Stimulated activated CD4-positive, alpha-beta T cell treated with anti-CD3 and anti-CD28 coated beads, Interleukin-1b, Interleukin-23, amount 100 ng/mL, for 1 hour (primary cell): ENCODE measurements around the gene HJURP.

Experiments
- DNase-seq, 2 donors: peaks; one replicate each; pipeline ENCODE4 v3.0.0-alpha.2; 2020; ENCODE audit warnings: low read depth in 2 of 2

Gene HJURP

DNA sequence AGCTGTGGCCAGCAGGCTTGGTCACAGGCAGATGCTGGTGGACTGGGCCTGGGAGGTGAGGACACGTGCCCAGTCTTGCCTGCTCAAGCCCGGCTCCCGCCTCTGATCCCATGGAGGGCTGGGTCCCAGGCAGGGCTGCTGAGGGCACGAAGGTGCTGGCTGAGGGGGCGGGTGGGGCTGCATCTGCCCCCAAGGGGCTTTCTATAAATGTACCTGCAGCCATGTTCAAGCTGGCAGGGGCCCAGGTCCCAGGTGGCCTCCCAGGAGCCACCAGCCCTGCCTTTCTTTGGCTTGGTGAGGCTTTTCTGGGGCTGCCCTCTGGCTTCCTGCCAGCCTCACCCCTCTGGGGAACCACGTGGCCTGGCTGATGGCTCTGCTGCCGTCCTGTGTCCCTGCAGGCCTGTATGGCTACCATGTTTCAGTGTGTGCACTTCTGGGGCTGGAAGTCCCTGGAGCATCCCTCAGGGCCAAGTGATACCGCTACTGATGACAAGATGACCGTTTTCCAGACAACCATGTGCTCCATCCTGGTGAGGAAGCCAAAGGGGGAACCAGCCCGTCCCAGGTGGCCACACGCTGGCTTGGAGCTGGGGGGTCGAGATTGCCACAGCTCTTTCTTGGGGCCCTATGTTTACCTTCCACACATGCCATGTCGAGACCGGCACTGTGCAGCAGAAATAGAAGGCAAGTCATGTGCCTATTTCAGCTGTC, 23.2 kb downstream of the HJURP start:
- DNase-seq, result no peak

DNA sequence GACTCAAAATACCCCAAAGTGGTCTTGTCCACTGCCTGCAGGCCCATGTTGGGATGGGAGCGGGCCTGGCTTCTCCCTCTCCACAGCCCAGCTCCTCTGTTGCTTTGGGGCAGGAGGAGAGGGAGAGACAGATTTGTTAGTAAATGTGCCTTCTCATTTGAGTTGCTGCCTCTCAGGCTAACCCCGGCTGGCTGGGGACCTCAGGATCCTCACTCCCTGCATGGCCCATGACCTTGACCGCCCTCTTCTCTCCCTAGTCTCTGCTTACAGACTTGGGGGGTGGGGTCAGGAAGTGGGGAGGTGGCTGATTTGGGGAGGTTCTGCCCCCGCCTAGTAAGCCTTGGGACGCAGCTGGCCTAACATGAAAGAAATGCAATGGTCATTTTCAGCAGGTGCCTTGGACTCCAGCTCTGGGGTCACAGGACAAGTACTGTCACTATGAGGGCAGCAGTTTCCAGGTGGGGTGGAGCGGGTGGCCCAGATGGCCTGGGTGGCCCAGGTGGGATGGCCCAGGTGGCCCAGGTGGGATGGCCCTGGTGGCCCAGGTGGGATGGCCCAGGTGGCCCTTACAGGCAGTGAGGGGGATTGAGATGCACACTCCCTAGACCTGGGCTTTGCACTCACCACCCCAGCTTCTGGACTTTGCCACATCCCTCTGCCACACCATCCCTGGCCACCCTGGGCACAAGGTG, 24.1 kb downstream of the HJURP start:
- DNase-seq, result no peak

DNA sequence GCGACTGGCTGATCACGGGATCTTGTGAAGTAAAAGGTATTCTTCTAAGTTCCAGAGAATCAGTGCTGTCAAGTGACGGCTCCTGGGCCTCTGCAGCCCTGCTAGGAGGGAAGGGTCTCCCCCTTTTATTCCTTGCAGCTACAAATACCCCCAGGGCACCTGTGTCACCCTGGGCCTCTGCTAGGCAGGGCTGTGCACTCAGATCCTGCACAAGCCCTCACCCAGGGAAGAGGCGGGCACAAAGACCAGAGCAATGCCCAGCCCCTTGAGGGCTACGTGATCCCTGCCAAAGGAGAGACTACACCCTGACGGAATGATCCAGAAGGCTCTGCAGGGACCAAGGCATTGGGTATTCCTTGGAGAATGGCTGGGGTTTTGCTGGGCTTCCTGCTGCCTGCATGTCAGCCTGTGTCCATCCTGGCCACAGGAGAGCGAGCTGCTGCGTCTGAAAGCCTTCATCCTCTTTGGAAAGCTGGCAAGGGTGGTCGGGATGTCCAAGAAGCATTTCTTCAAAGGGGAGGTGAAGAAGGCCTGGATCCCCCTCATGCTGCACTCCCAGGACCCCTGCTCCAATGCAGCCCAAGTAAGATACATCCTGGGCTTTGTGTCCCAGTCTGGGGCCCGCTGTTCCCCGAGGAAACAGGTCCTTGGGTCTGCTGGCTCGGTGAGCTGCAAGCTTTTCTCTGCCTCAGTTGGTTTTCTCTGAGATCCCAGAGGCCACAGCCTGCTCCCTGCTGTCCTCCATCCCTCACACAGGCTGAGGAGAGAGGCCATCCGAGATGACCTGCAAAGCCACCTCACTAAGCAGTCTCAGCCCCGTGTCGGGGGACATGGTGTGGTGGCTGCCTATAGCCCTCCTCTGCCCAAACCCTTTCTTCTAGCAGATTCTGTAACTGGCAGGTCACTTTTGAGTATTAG, 24.9 kb downstream of the HJURP start:
- DNase-seq, result no peak

DNA sequence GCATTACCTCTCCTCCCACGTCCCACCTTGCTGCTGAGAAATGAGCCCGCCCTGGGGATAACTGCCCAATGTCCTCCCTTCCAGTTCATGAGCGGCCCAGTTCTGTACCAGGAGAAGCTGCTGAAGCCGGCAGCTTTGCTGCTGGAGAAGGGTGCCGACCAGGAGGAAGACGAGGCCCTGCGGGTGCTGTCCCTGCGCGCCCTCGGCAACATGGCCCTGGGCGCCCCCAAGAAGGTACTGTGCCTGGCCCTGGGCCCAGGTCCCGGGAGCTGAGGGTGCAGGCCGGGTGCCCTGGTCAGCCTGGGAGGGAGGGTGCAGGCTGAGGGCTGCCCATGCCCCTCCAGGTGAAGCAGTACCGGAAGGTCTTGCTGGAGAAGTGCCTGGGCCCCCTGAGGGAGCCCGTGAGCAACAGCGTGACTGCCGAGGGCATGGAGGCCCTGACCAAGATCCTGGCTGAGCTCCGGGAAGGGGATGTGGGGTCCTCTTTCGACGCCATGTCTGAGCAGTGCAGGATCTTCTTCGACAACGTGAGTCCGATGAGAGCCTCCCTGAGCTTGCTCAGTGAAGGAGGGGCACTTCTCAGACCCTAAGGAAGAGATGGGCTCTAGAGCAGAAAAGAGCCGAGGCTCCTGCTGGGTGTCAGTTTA, 25.7 kb downstream of the HJURP start:
- no peak for DNase-seq

DNA sequence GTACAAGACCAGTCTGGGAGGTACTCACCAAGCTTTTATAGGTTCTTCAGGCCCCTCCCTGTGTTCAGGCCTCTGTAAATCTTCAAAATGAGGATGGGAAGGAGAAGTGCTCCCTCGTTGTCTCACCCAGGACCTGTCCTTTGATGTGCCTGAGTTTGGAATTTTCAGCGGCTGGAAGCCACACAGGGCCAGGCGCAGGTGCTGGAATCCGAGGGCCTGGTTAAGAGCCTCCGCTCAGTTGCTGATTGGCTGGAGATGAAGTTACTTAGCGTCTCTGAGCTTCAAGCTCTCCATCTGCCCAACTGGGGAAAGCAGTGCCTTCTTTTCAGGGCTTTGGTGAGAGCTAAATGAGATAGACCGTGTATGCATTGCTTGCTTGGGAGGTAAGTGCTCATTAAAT, 30.0 kb downstream of the HJURP start:
- DNase-seq, result no peak

DNA sequence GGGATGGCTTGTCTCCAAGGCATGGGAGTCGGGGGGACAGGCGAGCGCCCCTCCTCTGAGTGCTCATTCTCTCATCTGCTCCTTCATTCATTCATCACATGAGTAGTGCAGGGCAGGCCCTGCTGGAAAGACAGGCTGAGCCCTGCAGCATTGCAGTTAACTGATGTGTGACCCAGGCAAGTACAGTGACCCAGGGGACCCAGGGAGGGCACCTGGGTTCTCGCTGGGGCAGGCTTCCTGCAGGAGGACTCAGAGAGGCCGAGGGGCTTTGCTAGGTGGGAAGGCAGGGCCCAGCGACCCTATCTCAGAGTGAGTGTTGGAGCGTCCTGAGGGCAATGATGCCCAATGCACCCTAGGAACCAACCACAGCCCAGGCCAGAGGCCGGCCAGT, 30.6 kb downstream of the HJURP start:
- no peak for DNase-seq

DNA sequence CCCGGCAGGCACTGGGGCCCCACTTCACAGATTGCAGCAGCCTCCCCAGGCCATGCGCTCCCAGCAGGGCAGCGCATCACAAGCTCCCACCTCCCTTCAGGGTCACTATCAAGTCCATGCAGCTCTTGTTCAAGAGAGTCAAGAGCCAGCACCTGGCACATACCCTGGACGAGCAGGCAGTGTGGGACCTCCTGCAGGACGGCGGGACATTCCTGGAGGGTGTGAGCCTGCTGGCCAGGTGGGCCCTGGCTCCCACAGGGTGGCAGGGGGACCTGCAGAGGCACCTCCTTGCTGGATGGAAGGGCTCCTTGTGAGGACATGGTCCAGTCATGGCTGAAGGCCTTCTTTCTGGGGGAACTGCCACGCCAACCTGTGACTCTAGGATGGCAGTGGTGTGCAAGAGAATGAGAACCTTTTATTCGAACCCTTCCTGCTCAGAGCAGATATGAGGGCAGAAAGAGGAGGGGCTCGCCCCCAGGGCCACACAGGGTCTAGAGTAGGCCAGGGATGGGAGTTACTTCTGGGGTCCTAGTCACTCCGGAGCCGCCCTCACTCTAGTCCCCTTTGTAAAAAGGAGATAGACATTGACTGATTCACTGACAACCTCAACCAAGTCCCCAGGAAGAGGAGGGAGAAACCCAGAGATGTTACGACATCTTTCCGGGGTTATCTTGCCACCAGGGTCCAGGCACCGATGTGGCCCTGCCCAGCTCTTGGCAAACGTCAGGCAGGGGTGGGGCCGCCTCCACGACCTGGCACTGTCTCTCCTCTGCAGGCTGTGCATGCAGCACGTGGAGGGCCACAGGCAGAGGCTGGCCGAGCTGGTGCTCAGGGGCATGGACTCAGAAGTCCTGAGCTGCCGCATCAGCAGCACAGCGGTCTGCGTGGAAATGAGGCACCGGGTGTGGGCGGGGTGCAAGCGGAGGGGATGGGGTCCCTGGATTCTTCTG, 31.3 kb downstream of the HJURP start:
- DNase-seq, result no peak

DNA sequence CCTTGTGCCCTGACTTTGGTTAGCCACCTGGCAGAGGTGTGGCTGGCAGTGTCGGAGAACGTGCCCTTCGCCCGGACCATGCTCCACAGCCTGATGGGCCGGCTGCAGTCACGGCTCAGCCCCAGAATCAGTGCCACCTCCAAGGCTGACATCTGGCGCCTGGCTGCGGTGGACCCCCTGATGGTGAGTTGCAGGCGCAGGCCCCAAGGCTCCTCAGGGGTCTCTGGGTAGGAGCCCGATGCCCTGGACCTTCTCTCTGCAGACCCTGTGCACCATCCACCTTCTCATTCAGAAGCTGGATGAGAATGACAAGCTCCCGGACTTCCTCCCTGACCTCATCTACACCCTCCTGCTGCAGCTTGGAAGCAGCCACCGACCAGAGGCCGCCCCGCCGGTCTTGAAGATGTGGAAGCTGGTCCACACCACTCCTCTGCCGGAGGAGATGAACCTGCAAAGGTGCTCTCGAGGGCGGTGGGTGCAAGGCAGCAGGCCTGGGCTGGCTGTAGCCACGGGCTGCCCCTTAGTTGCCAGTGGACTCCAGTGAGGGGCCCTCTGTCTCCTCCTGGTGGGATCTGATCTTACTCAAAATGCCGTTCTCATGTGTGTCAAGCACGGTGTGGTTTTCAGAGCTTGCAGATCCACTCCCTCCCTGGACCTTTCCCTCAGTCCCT, 32.1 kb downstream of the HJURP start:
- DNase-seq, result no peak

DNA sequence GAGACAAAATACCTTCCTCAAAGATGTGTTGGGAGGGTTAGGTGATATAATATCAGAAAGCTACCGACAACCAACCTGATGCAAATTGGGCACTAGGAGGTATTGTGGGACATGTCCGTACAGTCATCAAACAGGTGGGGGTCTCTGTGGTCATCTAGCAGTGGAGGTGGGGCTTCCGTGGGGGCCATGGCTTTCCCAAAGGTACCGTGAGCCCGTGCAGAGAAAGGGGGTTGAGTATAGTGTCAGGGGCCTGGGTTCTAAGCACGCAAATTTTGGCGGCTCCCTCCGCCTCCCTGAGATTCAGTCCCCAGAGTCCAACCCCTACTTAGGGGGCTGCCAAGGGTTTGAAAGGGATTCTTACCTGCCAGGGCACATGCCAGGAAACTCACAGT, 32.6 kb downstream of the HJURP start:
- no peak for DNase-seq

DNA sequence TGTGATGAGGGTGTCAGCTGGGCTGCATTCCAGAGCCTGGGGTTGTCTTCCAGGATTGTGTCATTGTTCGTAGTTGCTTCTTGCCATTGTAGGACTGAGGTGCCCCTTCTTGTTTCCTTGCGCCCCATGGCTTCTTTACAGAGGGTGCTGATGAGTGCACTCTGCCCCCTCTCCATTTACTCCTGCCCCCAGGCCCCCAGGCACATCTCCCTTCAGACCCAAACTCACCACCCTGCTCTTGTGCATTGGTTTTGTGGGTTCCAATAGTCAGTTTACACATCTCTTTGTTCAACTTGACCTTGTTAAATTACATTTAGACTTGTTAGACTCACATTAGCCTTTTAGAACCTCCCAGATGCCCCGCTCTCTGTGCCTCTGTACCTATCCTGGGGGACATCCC, 33.1 kb downstream of the HJURP start:
- no peak for DNase-seq

DNA sequence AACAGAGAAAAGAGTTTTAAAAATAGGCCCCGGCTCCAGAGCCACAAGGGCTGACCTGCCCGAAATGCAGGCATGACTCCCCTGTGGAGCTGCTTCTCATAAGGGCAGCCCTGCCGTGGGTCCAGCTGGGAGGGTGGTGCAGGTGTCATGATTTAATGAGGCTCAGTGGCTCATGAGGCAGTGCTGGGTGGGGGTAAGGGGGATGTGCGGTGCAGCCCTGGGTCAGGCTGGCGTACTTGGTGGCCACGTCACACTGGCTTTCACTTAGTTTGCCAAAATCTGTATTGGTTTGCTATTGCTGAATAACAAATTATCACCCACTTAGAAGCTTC, 33.6 kb downstream of the HJURP start:
- no peak for DNase-seq

DNA sequence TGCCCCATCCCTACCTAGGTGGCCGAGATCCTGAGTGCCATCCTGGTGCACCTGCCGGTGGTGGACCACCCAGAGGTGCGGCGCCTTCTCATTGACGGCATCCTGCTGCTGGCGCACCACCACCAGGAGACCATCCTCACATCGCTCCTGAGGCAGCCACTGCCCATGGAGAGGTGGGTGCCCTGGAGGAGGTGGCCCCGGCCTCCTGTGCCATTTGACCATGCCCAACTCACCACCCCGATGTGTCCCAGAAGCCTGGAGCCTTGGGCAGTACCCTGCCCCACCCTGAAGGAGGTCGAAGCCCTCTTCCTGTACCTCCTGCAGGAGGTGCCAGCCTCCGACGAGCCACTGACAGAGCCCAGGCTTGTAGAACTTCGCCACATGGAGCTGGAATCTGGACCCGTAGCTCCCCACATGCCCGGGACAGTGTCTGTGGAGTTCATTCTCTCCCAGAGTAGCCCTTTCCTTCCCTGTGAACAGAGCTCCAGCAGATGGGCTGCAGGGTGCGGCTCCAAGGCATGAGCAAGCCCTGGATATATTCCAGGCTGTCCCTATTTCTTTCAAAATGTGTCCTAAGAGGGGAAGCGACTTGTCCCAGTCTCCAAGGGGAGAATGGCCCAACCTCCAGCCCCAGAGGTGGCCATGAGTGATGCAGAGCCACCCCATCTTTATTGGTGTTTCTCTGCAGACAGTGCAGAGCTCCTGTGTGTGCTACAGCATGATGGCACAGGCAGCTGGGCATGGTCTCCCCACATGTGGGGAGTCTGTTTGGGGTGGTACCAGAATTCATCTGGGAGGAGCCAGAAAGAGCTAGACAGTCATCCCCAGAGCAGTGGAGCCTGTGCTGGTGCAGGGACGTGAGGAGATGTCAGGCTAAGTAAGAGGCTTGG, 34.2 kb downstream of the HJURP start:
- DNase-seq, result no peak

DNA sequence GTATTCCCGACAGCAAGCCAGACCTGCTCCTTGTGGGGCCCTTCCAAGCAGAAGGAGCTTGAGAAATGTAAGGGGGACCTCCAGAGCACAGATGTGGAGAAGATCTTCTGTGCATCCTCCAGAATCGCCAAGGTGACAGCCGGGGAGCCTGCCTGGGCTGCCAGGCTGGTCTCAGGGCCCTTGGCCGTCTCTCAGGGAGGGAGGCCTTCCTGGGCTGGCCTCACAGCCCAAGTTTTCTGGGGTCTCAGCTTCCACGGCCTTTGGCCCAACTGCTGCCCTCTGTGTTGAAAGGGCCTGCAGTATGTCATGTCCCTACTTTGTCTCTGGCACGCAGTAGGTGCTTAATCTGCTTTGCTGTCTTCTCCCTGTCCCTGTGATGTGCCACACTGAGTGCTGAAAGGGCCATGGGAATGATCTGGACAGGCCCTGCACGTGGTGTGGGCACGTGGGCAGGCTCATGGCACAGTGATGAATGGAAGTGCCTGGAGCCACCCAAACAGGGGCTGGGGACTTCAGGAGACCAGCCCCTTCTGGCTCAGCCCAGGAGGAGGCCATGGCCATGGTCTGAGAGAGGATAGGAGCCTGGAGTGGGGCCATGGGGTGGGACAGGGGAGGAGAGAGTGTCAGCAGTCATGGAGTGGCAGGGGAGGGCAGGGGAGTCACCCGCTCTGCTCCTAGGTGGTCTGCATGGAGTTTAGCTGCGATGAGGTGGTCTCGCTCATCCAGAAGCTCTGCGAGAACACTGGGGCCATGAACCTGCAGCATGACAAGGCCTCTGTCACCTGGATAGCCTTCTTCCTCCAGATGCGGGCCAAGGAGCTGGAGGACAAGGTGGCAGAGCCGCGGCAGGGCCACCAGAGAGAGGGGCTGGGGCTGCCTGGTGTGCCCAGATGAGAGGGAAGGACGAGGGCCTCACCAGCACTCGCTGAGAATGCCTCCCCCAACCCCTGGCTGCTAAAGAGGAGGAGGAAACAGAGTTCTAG, 35.4 kb downstream of the HJURP start:
- DNase-seq, result no peak

DNA sequence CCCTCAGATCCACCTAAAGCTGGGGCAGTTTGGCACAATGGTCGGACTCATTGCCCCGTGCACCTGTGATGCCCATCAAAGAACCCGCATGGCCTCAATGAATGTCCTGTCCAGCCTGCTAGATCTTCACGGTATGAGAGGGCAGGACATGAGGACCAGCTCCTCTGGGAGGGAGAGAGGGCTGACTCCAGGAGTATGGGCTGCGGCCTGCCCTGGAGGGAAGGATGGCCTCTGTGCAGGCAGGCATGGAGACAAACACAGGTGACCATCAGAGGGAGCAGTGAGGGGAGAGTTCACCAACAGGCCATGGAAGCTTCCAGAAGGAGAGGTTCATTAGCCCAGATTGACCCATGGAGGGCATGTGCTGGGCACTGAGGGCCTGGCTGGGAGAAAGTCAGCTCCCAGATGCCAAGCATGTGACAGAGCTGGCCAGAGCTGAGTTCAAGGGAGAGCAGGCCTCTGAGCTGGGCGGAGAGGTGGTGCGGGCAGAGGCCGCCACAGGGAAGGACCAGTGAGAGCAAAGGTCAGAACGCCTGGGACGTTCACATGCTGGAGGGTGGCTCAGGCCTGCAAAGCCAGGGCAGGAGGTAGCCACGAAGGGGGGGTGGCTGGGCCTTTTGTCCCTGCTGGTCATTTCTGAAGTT, 36.2 kb downstream of the HJURP start:
- no peak for DNase-seq

DNA sequence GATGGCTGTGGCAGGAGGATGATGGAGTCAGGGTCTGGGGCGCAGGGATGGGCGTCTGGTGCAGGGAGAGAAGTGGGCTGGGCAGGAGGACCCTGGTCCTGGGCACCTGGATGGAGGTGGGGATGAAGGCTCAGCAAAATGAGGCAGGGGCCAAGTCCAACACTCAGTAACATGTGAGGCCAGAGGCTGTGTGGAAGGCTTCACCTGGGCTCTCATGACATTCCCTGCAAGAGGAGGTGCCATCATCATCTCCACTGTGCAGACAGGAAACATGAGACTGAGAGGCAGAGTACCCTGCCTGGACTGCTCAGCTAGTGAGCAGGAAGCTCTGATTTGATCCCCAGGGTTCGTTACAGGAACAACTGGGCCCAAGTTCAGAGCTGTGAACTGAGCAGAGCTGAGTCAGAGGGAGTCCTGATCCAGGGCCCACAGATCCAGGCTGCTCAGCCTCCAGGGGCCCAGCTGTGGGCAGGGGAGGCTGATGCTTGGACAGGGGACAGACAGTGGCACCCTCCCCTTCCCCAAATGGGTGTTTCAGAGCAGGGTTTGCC, 36.9 kb downstream of the HJURP start:
- no peak for DNase-seq

DNA sequence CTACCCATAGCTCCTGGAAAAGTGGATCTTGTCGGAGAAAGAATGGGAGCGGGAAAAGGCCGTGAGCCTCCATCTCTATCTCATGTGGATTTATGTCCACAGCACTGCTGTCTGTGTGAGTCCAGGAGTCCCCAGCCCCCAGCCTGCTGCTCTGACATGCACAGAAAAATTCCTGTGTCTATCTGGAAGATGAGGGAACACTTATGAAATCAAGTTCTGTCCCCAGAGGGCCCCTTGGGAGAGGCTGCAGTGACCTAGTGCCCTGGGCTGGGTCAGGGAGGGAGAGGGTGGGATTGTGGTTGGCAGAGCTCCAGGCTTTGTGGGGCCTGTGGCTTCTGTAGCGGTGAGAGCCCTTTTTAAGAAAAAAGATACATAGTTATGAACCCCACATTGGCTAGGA, 37.6 kb downstream of the HJURP start:
- DNase-seq, result no peak

DNA sequence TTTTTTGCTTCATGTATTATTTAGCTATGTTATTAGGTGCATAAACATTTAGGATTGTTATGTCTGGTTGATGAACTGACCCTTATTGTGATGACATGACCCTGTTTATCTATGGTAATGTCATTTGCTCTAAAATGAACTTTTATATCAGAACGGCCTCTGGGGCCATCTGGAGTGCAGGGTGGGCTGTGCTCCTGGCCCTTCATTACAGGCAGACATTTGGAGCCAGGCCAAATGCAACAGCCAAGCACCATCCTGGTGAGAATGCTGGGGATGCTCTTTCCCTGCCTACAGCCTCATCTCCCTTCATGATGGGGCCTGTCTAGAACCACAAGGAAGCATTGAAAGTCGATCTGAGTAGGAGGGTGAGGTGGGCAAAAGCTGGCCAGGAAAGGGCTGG, 38.0 kb downstream of the HJURP start:
- no peak for DNase-seq

DNA sequence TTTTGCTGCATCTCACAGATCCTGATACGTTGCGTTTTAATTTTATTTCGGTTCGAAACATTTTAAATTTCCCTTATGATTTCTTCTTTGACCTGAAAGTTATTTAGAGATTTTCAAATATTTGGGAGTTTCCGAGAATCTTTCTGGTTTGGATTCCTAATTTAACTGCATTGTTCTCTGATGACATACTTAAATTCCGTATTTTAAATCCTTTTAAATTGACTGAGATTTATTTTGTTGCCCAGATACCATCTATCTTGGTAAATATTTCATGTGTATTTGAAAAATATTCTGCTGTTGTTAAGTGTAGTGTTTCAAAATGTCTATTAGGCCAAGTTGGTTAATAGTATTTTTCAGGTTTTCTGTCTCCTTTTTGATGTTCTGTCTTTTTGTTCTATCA, 38.5 kb downstream of the HJURP start:
- DNase-seq, result no peak
